SK-N-SH treated with all-trans-retinoic acid at 6 μM for 48 hours (cell line): Measurements from ENCODE around the gene CLTA.

Experiments used
- ARNTL ChIP-seq: fragments of 450-650 bp; formaldehyde crosslinking; IDR thresholded peaks from 2 replicates; pipeline ENCODE4 v1.5.0; 2020; ENCODE audit warnings: low read depth, mild to moderate bottlenecking, moderate library complexity, borderline replicate concordance
- GLIS3 ChIP-seq: fragments of 250-450 bp; sonication (Bioruptor Pico); IDR thresholded peaks from 2 replicates; pipeline ENCODE4 v1.5.0; 2020; ENCODE audit warnings: mild to moderate bottlenecking, moderate library complexity
- PPARA ChIP-seq: fragments of 250-450 bp; sonication (Bioruptor Pico); IDR thresholded peaks from 2 replicates; pipeline ENCODE4 v1.5.0; 2020; ENCODE audit warnings: mild to moderate bottlenecking, borderline replicate concordance
- ZFP3 ChIP-seq: fragments of 250-450 bp; sonication (Bioruptor Pico); IDR thresholded peaks from 2 replicates; pipeline ENCODE4 v1.5.0; 2020; ENCODE audit warnings: mild to moderate bottlenecking, moderate library complexity
- ZFP30 ChIP-seq: fragments of 450-650 bp; formaldehyde crosslinking; IDR thresholded peaks from 2 replicates; pipeline ENCODE4 v1.5.0; 2022; ENCODE audit warnings: mild to moderate bottlenecking, moderate library complexity
- ZNF8 ChIP-seq: fragments of 450-650 bp; formaldehyde crosslinking; IDR thresholded peaks from 2 replicates; pipeline ENCODE4 v1.5.0; 2020; ENCODE audit warnings: mild to moderate bottlenecking, moderate library complexity
- TF ChIP-seq, protein P1 (sequence below): fragments of 250-450 bp; sonication (Bioruptor Pico); IDR thresholded peaks from 2 replicates; pipeline ENCODE4 v1.8.0; 2020; ENCODE audit warnings: mild to moderate bottlenecking, moderate library complexity, borderline replicate concordance

DNA sequence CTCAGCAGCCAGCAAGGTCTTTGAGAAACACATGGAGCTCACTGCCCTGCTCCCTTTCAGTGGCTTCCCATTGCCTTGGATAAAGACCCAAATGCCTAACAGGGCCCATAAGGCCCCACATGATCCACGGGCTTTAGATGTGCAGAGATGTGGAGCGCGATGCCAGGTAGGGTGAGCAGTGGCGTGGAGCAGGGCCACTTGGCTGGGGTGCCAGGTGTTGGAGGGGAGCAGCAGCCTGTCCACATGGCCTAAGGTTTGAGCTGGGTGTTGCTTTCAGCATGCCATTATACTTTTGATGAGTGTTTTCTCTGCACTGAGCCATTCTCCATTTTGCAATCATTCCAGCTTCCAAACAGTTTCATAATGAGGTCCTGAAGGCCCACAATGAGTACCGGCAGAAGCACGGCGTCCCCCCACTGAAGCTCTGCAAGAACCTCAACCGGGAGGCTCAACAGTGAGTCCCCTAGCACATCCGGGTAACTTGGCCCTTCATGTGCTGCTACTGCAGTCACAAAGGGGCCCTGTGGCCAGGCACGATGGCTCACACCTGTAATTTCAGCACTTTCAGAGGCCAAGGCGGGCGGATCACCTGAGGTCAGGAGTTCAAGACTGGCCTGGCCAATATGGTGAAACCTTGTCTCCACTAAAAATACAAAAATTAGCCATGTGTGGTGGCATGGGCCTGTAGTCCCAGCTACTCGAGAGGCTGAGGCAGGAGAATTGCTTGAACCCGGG is 43.1 kb upstream of the CLTA start:
- no peak for TF ChIP-seq ARNTL (CRISPR knock-in tag)
- TF ChIP-seq PPARA (CRISPR knock-in tag): no peak
- TF ChIP-seq ZFP3 (CRISPR knock-in tag): no peak
- TF ChIP-seq GLIS3: no peak
- TF ChIP-seq, protein P1, sequence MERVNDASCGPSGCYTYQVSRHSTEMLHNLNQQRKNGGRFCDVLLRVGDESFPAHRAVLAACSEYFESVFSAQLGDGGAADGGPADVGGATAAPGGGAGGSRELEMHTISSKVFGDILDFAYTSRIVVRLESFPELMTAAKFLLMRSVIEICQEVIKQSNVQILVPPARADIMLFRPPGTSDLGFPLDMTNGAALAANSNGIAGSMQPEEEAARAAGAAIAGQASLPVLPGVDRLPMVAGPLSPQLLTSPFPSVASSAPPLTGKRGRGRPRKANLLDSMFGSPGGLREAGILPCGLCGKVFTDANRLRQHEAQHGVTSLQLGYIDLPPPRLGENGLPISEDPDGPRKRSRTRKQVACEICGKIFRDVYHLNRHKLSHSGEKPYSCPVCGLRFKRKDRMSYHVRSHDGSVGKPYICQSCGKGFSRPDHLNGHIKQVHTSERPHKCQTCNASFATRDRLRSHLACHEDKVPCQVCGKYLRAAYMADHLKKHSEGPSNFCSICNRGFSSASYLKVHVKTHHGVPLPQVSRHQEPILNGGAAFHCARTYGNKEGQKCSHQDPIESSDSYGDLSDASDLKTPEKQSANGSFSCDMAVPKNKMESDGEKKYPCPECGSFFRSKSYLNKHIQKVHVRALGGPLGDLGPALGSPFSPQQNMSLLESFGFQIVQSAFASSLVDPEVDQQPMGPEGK: no peak
- TF ChIP-seq ZNF8 (CRISPR knock-in tag): no peak
- TF ChIP-seq ZFP30 (CRISPR knock-in tag): no peak
